ENCODE measurements around the gene GH1. TPM values are rescaled to one million over a fixed set of nuclear protein-coding genes. Genes with fewer than 3 reads are reported as not detected.
"Not testable (repeated sequence)": the region's sequence is repeated elsewhere in the genome, so short reads cannot be mapped to it uniquely, and the experiment has no call there.

The GH1 gene
- total RNA-seq, 1 donor from 2014 or later, result not detected

- H3K9me3 ChIP-seq; intact Hi-C loops (cut with DNase I); H3K4me1 ChIP-seq; ATAC-seq; H3K27me3 ChIP-seq (ENCODE audit: low read depth); H3K36me3 ChIP-seq; H3K27ac ChIP-seq; DNase-seq; H3K4me3 ChIP-seq: not testable (repeated sequence)
Observed at GRCh38 chr17:63871646-63872365, 46.8 kb downstream of the GH1 start.

- H3K4me3 ChIP-seq; H3K9me3 ChIP-seq; ATAC-seq; H3K27ac ChIP-seq; H3K36me3 ChIP-seq; H3K4me1 ChIP-seq; DNase-seq; H3K27me3 ChIP-seq (ENCODE audit: low read depth); intact Hi-C loops (cut with DNase I): not testable (repeated sequence)
Observed at GRCh38 chr17:63870292-63870665, 48.4 kb downstream of the GH1 start.

- DNase-seq; H3K36me3 ChIP-seq; H3K9me3 ChIP-seq; H3K27me3 ChIP-seq (ENCODE audit: low read depth); intact Hi-C loops (cut with DNase I); H3K4me1 ChIP-seq; H3K27ac ChIP-seq; H3K4me3 ChIP-seq: not testable (repeated sequence)
- peak; percentile 56 to 74 for ATAC-seq
Observed at GRCh38 chr17:63869491-63870291, 48.9 kb downstream of the GH1 start.

Other genes starting within 250 kb of the GH1 start
- 25.9 TPM for gene LIMD2, start 218.7 kb downstream of the GH1 start, total RNA-seq
- gene STRADA, start 177.0 kb downstream of the GH1 start, total RNA-seq, result 32.8 TPM
- 80.2 TPM for gene CCDC47, start 145.2 kb downstream of the GH1 start, total RNA-seq
- 101 TPM for gene DDX42, start 144.7 kb downstream of the GH1 start, total RNA-seq
- 98.6 TPM for gene PSMC5, start 91.4 kb downstream of the GH1 start, total RNA-seq
- 37.4 TPM for gene FTSJ3, start 91.2 kb downstream of the GH1 start, total RNA-seq
- gene SMARCD2, start 76.2 kb downstream of the GH1 start, total RNA-seq, result 80.9 TPM
- not detected for gene CSH2, start 45.2 kb downstream of the GH1 start, total RNA-seq
- not detected for gene GH2, start 36.9 kb downstream of the GH1 start, total RNA-seq
- gene CSH1, start 22.3 kb downstream of the GH1 start, total RNA-seq, result not detected
- gene CSHL1, start 7.6 kb downstream of the GH1 start, total RNA-seq, result not detected
- gene CD79B, start 13.5 kb upstream of the GH1 start, total RNA-seq, result 4.7 TPM
- 0.18 TPM for gene SCN4A, start 54.1 kb upstream of the GH1 start, total RNA-seq
- 11.3 TPM for gene PRR29, start 79.5 kb upstream of the GH1 start, total RNA-seq
- 69.2 TPM for gene ICAM2, start 101.8 kb upstream of the GH1 start, total RNA-seq
- gene ERN1, start 211.3 kb upstream of the GH1 start, total RNA-seq, result 39.7 TPM

Measured in lower lobe of right lung (tissue), 2 donors.